Bladder microvascular endothelial cell (primary cell): ENCODE results near the gene BCO1. TPM values are rescaled to one million over a fixed set of nuclear protein-coding genes. Genes with fewer than 3 reads are reported as not detected.

ENCODE experiments used
- total RNA-seq: library from RNA; depleted of rRNA; stranded (reverse); fragments of >200 nt; gene quantifications from 2 replicates; pipeline ENCODE4 v1.2.3, GENCODE V29; 2014

Gene BCO1
- total RNA-seq, result not detected in 2 replicates

GRCh38 chr16:81238296-81239011 is at the start of gene BCO1:
Gene BCO1, plus strand, starts transcription at chr16:81238689. Its CDS starts 220 bp downstream, at chr16:81238909.

GRCh38 chr16:81314603-81315270 is 76.2 kb downstream of the BCO1 start, which contains the start of gene GAN:
Gene GAN, plus strand, starts transcription at chr16:81314962. Its CDS starts 152 bp downstream, at chr16:81315114.

Other genes with a start within 250 kb of the BCO1 start
- gene CMC2, start 231.8 kb upstream of the BCO1 start, total RNA-seq, result 30.6 and 68.4 TPM in 2 replicates
- 31.2 and 34.2 TPM in 2 replicates for gene CENPN, start 231.5 kb upstream of the BCO1 start, total RNA-seq
- gene ATMIN, start 202.8 kb upstream of the BCO1 start, total RNA-seq, result 16.7 and 35.4 TPM in 2 replicates
- 0.16 TPM in 1 of 2 replicates, not detected in the other for gene C16orf46, start 161.5 kb upstream of the BCO1 start, total RNA-seq
- 4.4 and 14.7 TPM in 2 replicates for gene GCSH, start 142.3 kb upstream of the BCO1 start, total RNA-seq
- gene GAN, start 76.3 kb downstream of the BCO1 start, total RNA-seq, result 5.2 and 12.2 TPM in 2 replicates
- 23.6 and 56.4 TPM in 2 replicates for gene CMIP, start 206.1 kb downstream of the BCO1 start, total RNA-seq